HepG2 (cell line): Measurements from ENCODE around the gene F7. TPM values are rescaled to one million over a fixed set of nuclear protein-coding genes. Genes with fewer than 3 reads are reported as not detected.

ENCODE experiments used
- ARNTL ChIP-seq: sonication (generic); formaldehyde crosslinking; IDR thresholded peaks from 2 replicates; pipeline ENCODE4 v1.4.0; 2020; ENCODE audit warnings: mild to moderate bottlenecking, missing genetic modification reagents
- MAFF ChIP-seq: IDR thresholded peaks from 2 replicates; pipeline ENCODE4 v1.6.1; 2011; ENCODE audit warnings: low read depth, low read length, improper control_type of control experiment
- MIER3 ChIP-seq: IDR thresholded peaks from 2 replicates; pipeline ENCODE4 v1.6.1; 2016; ENCODE audit warnings: missing compliant biosample characterization, borderline replicate concordance
- MTERF4 ChIP-seq: sonication (generic); formaldehyde crosslinking; IDR thresholded peaks from 2 replicates; pipeline ENCODE4 v1.8.0; 2023; ENCODE audit warnings: mild to moderate bottlenecking, missing genetic modification reagents
- PHF21A ChIP-seq: sonication (generic); formaldehyde crosslinking; IDR thresholded peaks from 2 replicates; pipeline ENCODE4 v1.5.0; 2020; ENCODE audit warnings: mild to moderate bottlenecking, missing genetic modification reagents
- POGK ChIP-seq: sonication (generic); formaldehyde crosslinking; conservative IDR thresholded peaks from 2 replicates; pipeline ENCODE4 v1.8.0; 2022; ENCODE audit warnings: mild to moderate bottlenecking, moderate library complexity, missing genetic modification reagents
- RXRB ChIP-seq: IDR thresholded peaks from 2 replicates; pipeline ENCODE4 v1.6.1; 2016; ENCODE audit warnings: borderline replicate concordance, missing genetic modification reagents, missing compliant biosample characterization
- TARDBP ChIP-seq: sonication (generic); formaldehyde crosslinking; IDR thresholded peaks from 2 replicates; pipeline ENCODE4 v1.8.0; 2022; ENCODE audit warnings: mild to moderate bottlenecking, missing genetic modification reagents
- TOE1 ChIP-seq: sonication (generic); formaldehyde crosslinking; IDR thresholded peaks from 2 replicates; pipeline ENCODE4 v1.4.0; 2020; ENCODE audit warnings: mild to moderate bottlenecking, missing genetic modification reagents
- WIZ ChIP-seq: sonication (generic); formaldehyde crosslinking; IDR thresholded peaks from 2 replicates; pipeline ENCODE4 v1.5.1; 2020; ENCODE audit warnings: mild to moderate bottlenecking, missing genetic modification reagents
- YY1 ChIP-seq: IDR thresholded peaks from 2 replicates; pipeline ENCODE4 v1.6.1; 2011; ENCODE audit warnings: low read length, low read depth, moderate library complexity, mild to moderate bottlenecking; ENCODE audit not compliant: insufficient read depth, insufficient replicate concordance
- ZBTB2 ChIP-seq: sonication (generic); formaldehyde crosslinking; IDR thresholded peaks from 2 replicates; pipeline ENCODE4 v1.8.0; 2022; ENCODE audit warnings: low read depth, missing genetic modification reagents
- ZIK1 ChIP-seq: sonication (generic); formaldehyde crosslinking; IDR thresholded peaks from 2 replicates; pipeline ENCODE4 v1.5.0; 2020; ENCODE audit warnings: mild to moderate bottlenecking, low read depth, missing genetic modification reagents, borderline replicate concordance
- ZNF101 ChIP-seq: sonication (generic); formaldehyde crosslinking; IDR thresholded peaks from 2 replicates; pipeline ENCODE4 v1.4.0; 2020; ENCODE audit warnings: mild to moderate bottlenecking, low read depth, missing genetic modification reagents, borderline replicate concordance
- ZNF143 ChIP-seq: sonication (generic); formaldehyde crosslinking; IDR thresholded peaks from 2 replicates; pipeline ENCODE4 v1.4.0; 2020; ENCODE audit warnings: missing genetic modification reagents
- ZNF34 ChIP-seq: sonication (generic); formaldehyde crosslinking; IDR thresholded peaks from 2 replicates; pipeline ENCODE4 v1.4.0; 2020; ENCODE audit warnings: mild to moderate bottlenecking, missing genetic modification reagents, borderline replicate concordance
- ZNF570 ChIP-seq: sonication (generic); formaldehyde crosslinking; IDR thresholded peaks from 2 replicates; pipeline ENCODE4 v1.4.0; 2020; ENCODE audit warnings: mild to moderate bottlenecking, missing genetic modification reagents, borderline replicate concordance
- polyA plus RNA-seq, 8 experiments: library from polyadenylated mRNA; depleted of rRNA in 3 of 8; stranded (reverse) in 7 of 8; unstranded in 1 of 8; fragments of >200 nt; fragmentation: Illumina TruSeq in 4 of 8; extraction: Trizol in 4 of 8; gene quantifications; 2 replicates each; pipeline versions ENCODE4 v1.2.1 to v1.2.3, GENCODE V29; 2011 to 2016; ENCODE audit warnings: low read depth in 4 of 8, missing spikeins in 1 of 8, mixed read lengths in 1 of 8; ENCODE audit not compliant: insufficient read depth in 1 of 8
- total RNA-seq, 5 experiments: library from RNA; depleted of rRNA; stranded (reverse); fragments of >200 nt; fragmentation: Illumina TruSeq; extraction: Trizol; gene quantifications; 2 replicates each; pipeline ENCODE4 v1.2.3, GENCODE V29; 2016; ENCODE audit warnings: low read depth in 1 of 5
- TF ChIP-seq, protein P1 (sequence below): sonication (generic); formaldehyde crosslinking; IDR thresholded peaks from 2 replicates; pipeline ENCODE4 v1.4.0; 2020; ENCODE audit warnings: missing genetic modification reagents, borderline replicate concordance
- TF ChIP-seq, protein P2 (sequence below): conservative IDR thresholded peaks from 2 replicates; pipeline ENCODE4 v1.6.1; 2018; ENCODE audit warnings: missing genetic modification reagents

The F7 gene
- total and polyA plus RNA-seq, 2 of the 13 experiments (the other 11 are each of a cell fraction or from before 2014, with no cell fraction given): 12.6 to 26.5 TPM

DNA sequence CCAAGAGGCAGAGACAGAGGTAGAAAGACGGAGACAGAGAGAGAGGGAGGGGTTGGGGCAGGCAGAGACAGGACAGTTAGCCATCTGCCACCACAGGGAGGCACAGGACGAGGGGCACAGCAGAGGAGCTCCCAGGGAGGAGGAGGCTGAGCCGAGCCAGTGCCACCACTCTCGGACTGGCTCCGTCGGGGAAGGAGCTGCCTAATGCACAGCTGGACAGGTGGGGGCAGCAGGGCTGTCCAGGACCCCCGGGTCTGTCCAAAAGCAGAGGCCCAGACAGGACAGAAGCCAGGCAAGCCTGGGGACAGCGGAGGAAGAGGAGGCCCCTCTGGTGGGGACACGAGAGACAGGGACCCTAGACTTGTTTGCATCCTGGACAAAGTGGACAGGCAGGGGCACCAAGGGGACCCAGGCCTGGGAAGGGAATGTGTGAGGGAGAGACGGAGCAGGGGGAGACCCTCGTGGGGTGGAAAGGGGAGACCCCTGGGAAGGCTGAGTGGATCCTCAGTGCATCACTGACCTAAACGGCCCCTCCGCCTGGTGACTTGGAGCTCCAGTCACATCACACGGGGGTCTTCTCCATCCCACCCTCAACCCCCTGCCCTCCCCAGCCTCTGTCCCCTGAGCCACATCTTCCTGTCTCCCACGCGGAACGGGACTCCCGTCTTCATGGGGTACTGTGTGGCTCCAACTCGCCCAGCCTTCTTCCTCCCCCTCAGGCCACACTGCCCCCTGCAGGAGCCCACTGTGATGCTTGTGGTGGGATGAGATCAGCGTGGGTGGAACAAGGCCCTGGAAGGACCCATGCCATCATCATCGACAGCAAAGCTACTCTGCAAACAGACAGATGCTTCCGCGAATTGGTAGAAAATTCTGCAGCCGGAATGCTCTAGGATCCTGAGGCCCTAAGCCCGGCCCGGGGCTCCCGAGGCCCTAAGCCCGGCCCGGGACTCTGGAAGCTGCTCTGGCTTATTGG, 17.9 kb downstream of the F7 start (continued):
- TF ChIP-seq, protein P1, sequence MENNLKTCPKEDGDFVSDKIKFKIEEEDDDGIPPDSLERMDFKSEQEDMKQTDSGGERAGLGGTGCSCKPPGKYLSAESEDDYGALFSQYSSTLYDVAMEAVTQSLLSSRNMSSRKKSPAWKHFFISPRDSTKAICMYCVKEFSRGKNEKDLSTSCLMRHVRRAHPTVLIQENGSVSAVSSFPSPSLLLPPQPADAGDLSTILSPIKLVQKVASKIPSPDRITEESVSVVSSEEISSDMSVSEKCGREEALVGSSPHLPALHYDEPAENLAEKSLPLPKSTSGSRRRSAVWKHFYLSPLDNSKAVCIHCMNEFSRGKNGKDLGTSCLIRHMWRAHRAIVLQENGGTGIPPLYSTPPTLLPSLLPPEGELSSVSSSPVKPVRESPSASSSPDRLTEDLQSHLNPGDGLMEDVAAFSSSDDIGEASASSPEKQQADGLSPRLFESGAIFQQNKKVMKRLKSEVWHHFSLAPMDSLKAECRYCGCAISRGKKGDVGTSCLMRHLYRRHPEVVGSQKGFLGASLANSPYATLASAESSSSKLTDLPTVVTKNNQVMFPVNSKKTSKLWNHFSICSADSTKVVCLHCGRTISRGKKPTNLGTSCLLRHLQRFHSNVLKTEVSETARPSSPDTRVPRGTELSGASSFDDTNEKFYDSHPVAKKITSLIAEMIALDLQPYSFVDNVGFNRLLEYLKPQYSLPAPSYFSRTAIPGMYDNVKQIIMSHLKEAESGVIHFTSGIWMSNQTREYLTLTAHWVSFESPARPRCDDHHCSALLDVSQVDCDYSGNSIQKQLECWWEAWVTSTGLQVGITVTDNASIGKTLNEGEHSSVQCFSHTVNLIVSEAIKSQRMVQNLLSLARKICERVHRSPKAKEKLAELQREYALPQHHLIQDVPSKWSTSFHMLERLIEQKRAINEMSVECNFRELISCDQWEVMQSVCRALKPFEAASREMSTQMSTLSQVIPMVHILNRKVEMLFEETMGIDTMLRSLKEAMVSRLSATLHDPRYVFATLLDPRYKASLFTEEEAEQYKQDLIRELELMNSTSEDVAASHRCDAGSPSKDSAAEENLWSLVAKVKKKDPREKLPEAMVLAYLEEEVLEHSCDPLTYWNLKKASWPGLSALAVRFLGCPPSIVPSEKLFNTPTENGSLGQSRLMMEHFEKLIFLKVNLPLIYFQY (CRISPR knock-in tag): no peak
- TF ChIP-seq PHF21A (CRISPR knock-in tag) (no peak), ARNTL (CRISPR knock-in tag) (no peak), WIZ (0 out of 2 replicates have a peak, but pooled peaks have one; percentile 50), POGK (CRISPR knock-in tag) (no peak), TOE1 (CRISPR knock-in tag) (no peak), ZIK1 (no peak), ZNF570 (CRISPR knock-in tag) (no peak), ZNF34 (CRISPR knock-in tag) (no peak), ZNF101 (CRISPR knock-in tag) (no peak), ZBTB2 (CRISPR knock-in tag) (no peak), RXRB (no peak), ZNF143 (no peak), TARDBP (CRISPR knock-in tag) (peak; percentile 25; the same call in 1 of the 2 replicates), MTERF4 (CRISPR knock-in tag) (no peak), MIER3 (no peak; the same call in 1 of the 2 replicates), YY1 (peak; percentile 31), MAFF (no peak)
- TF ChIP-seq, protein P2, sequence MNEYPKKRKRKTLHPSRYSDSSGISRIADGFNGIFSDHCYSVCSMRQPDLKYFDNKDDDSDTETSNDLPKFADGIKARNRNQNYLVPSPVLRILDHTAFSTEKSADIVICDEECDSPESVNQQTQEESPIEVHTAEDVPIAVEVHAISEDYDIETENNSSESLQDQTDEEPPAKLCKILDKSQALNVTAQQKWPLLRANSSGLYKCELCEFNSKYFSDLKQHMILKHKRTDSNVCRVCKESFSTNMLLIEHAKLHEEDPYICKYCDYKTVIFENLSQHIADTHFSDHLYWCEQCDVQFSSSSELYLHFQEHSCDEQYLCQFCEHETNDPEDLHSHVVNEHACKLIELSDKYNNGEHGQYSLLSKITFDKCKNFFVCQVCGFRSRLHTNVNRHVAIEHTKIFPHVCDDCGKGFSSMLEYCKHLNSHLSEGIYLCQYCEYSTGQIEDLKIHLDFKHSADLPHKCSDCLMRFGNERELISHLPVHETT (CRISPR knock-in tag): no peak
